A549 (cell line): ENCODE data around the gene XRCC4. TPM values are rescaled to one million over a fixed set of nuclear protein-coding genes. Genes with fewer than 3 reads are reported as not detected.
A peak's percentile ranks its signal among the peaks of the same experiment; 100 is the strongest.

Experiments
- ATAC-seq, 2 experiments: fragments of 200-7000 bp in 1 of 2; fragments of >200 bp in 1 of 2; cut with Nextera tagmentation in 1 of 2; cut with Tn5 transposase in 1 of 2; 3 replicates each; pipeline versions ENCODE4 v1.8.0 to v1.9.1; 2018 to 2020; ENCODE audit warnings: mild to moderate bottlenecking in 1 of 2, moderate library complexity in 1 of 2
- CTCF ChIA-PET: fragments of 300-600 bp; sonication (Branson Sonifier 250); formaldehyde crosslinking; extraction: SDS; loops from one replicate; lab custom pipeline; 2021; ENCODE audit warnings: antibody characterized with exemption, inconsistent platforms; lab: Yijun Ruan, JAX
- POLR2A ChIA-PET: fragments of 350-600 bp; formaldehyde crosslinking; extraction: SDS; loops from one replicate; lab custom pipeline; 2021; ENCODE audit warnings: antibody characterized with exemption, inconsistent platforms; lab: Yijun Ruan, JAX
- DNase-seq, 2 experiments: peaks; one replicate each; pipeline versions ENCODE4 v3.0.0 to v3.0.0-alpha.2; 2011 to 2016; ENCODE audit warnings: low read depth in 1 of 2, low spot score in 1 of 2
- FAIRE-seq: peaks from 2 replicates; lab custom pipeline; 2011; peaks lifted over from hg19 to GRCh38; lab: Jason Lieb, UNC
- H3K27ac ChIP-seq, 2 experiments: fragments of >200 bp; sonication (Bioruptor Twin); formaldehyde crosslinking; 3 replicates each; pipeline ENCODE4 v1.5.1; 2016 to 2017
- H3K4me1 ChIP-seq: fragments of >200 bp; sonication (Bioruptor Twin); formaldehyde crosslinking; 3 replicates; pipeline ENCODE4 v1.6.1; 2016
- H3K4me2 ChIP-seq: fragments of >200 bp; sonication (Bioruptor Twin); formaldehyde crosslinking; 3 replicates; pipeline ENCODE4 v1.6.1; 2016
- H3K4me3 ChIP-seq: fragments of >200 bp; sonication (Bioruptor Twin); formaldehyde crosslinking; 3 replicates; pipeline ENCODE4 v1.5.1; 2016
- H3K9me3 ChIP-seq: fragments of >200 bp; sonication (Bioruptor Twin); formaldehyde crosslinking; 3 replicates; pipeline ENCODE4 v1.6.1; 2016
- BHLHE40 ChIP-seq: IDR thresholded peaks from 2 replicates; pipeline ENCODE4 v1.6.1; 2012; ENCODE audit warnings: low read depth, low read length, inconsistent platforms
- CBX2 ChIP-seq: fragments of 200-600 bp; sonication (generic); IDR thresholded peaks from 2 replicates; pipeline ENCODE4 v1.6.1; 2016; ENCODE audit warnings: low read depth, mild to moderate bottlenecking, borderline replicate concordance
- CHD4 ChIP-seq: fragments of 200-600 bp; sonication (generic); IDR thresholded peaks from 2 replicates; pipeline ENCODE4 v1.6.1; 2016; ENCODE audit warnings: antibody characterized with exemption, mild to moderate bottlenecking, borderline replicate concordance
- E2F6 ChIP-seq: IDR thresholded peaks from 2 replicates; pipeline ENCODE4 v1.6.1; 2012; ENCODE audit warnings: low read depth, borderline replicate concordance
- EHF ChIP-seq: fragments of 250-450 bp; sonication (Bioruptor Pico); IDR thresholded peaks from 2 replicates; pipeline ENCODE4 v1.5.0; 2020; ENCODE audit warnings: mild to moderate bottlenecking
- EHMT2 ChIP-seq: fragments of 200-600 bp; sonication (generic); IDR thresholded peaks from 2 replicates; pipeline ENCODE4 v1.6.1; 2016; ENCODE audit warnings: antibody characterized with exemption, low read depth, mild to moderate bottlenecking, moderate library complexity
- EP300 ChIP-seq, 2 experiments: fragments of >200 bp; sonication (Bioruptor Twin); formaldehyde crosslinking; IDR thresholded peaks; 2 replicates in 1 of 2; 3 replicates in 1 of 2; pipeline ENCODE4 v1.6.1; 2016 to 2017
- FOSB ChIP-seq: fragments of 250-450 bp; sonication (Bioruptor Pico); IDR thresholded peaks from 2 replicates; pipeline ENCODE4 v1.5.0; 2020; ENCODE audit warnings: mild to moderate bottlenecking, moderate library complexity
- FOSL2 ChIP-seq, 2 experiments: fragments of 450-650 bp in 1 of 2; fragments of >200 bp in 1 of 2; sonication (Bioruptor Twin) in 1 of 2; formaldehyde crosslinking; IDR thresholded peaks; 2 replicates each; pipeline versions ENCODE4 v1.5.0 to v1.6.1; 2016 to 2020; ENCODE audit warnings: mild to moderate bottlenecking in 1 of 2, moderate library complexity in 1 of 2
- HOXB13 ChIP-seq: fragments of 250-450 bp; sonication (Bioruptor Pico); IDR thresholded peaks from 2 replicates; pipeline ENCODE4 v1.5.0; 2020; ENCODE audit warnings: low read depth, mild to moderate bottlenecking, moderate library complexity
- HOXB5 ChIP-seq: fragments of 250-450 bp; sonication (Bioruptor Pico); IDR thresholded peaks from 2 replicates; pipeline ENCODE4 v1.5.0; 2020; ENCODE audit warnings: mild to moderate bottlenecking, moderate library complexity
- KDM1A ChIP-seq: fragments of 200-600 bp; sonication (generic); IDR thresholded peaks from 2 replicates; pipeline ENCODE4 v1.6.1; 2016; ENCODE audit warnings: low read depth, mild to moderate bottlenecking
- MAX ChIP-seq: IDR thresholded peaks from 2 replicates; pipeline ENCODE4 v1.6.1; 2012
- MYC ChIP-seq: IDR thresholded peaks from 2 replicates; pipeline ENCODE4 v1.6.1; 2012; ENCODE audit warnings: mild to moderate bottlenecking, inconsistent platforms, low read length, improper control_type of control experiment, borderline replicate concordance
- PHF8 ChIP-seq: fragments of 200-600 bp; sonication (generic); IDR thresholded peaks from 2 replicates; pipeline ENCODE4 v1.6.1; 2016; ENCODE audit warnings: low read depth, mild to moderate bottlenecking, antibody characterized with exemption, moderate library complexity, borderline replicate concordance
- POLR2A ChIP-seq: IDR thresholded peaks from 2 replicates; pipeline ENCODE4 v1.6.1; 2012; ENCODE audit warnings: mild to moderate bottlenecking, low read length
- RAD21 ChIP-seq, 2 experiments: fragments of >200 bp in 1 of 2; sonication (Bioruptor Twin) in 1 of 2; formaldehyde crosslinking in 1 of 2; IDR thresholded peaks in 1 of 2; conservative IDR thresholded peaks in 1 of 2; 2 replicates in 1 of 2; 3 replicates in 1 of 2; pipeline ENCODE4 v1.6.1; 2012 to 2018; ENCODE audit warnings: inconsistent platforms in 1 of 2
- RFX5 ChIP-seq: fragments of 450-650 bp; IDR thresholded peaks from 2 replicates; pipeline ENCODE4 v1.7.1; 2014; ENCODE audit warnings: antibody characterized with exemption, mild to moderate bottlenecking, moderate library complexity
- SREBF2 ChIP-seq: fragments of 450-650 bp; IDR thresholded peaks from 2 replicates; pipeline ENCODE4 v1.6.1; 2014; ENCODE audit warnings: mild to moderate bottlenecking, moderate library complexity
- TP53 ChIP-seq: fragments of 250-450 bp; sonication (Bioruptor Pico); IDR thresholded peaks from 2 replicates; pipeline ENCODE4 v1.5.0; 2021; ENCODE audit warnings: mild to moderate bottlenecking, moderate library complexity
- whole genome bisulfite sequencing: methylation state at CpG from one replicate; pipeline ENCODE4 v1.1.6; 2017; ENCODE audit errors: missing lambda C conversion rate; 5-methylcytosine and 5-hydroxymethylcytosine counted together
- polyA plus RNA-seq, 4 experiments: library from polyadenylated mRNA; depleted of rRNA in 3 of 4; stranded (reverse); fragments of >200 nt; fragmentation: RNase III in 1 of 4; extraction: RNeasy Plus Mini Kit Qiagen cat#74134 plus additional on column Dnase treatment in 1 of 4; gene quantifications; 2 replicates in 3 of 4; 3 replicates in 1 of 4; pipeline ENCODE4 v1.2.3, GENCODE V29; 2011 to 2017
- TF ChIP-seq, protein P1 (sequence below): fragments of 250-450 bp; sonication (Bioruptor Pico); IDR thresholded peaks from 2 replicates; pipeline ENCODE4 v1.5.0; 2021; ENCODE audit warnings: mild to moderate bottlenecking, moderate library complexity, borderline replicate concordance
- TF ChIP-seq, protein P2 (sequence below): IDR thresholded peaks from 2 replicates; pipeline ENCODE4 v1.6.1; 2012

The XRCC4 gene
- polyA plus RNA-seq, 2 of the 4 experiments (the other 2 are of a cell fraction), result 14.3 to 14.8 TPM

DNA sequence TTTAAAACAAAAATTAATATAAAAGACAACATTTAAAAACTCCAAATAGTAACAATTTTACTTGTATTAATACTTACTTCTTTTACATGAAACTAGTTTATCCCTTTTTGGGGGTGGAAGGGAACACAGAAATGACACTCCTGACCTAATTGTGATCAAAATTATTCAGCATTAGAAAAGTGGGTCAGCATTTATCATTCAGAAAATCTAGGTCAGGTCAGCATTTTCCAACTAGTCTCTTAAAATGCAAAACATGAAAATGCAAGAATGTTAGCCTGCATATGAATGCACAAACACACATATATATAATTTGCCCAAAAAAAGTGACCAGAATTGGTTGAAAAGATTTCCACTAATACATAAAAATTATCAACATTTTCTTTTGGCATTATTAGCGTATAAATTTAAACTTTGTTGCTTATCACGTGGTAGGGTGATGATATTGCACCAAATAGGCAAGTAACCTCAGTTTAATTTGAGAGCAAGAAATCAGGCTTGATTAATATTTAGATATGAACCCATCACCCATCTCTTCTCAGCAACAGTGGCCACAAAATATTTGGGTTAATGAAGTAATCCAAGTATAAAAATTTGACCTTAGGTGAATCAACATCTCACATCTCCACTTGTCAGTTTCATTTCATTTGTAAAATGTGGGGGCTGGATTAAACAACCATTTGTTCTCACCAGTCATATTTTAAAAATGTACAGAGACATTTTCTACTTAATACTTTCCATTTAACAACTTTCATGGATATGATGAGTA is 5.9 kb upstream of the XRCC4 start:
- ATAC-seq (no peak), FAIRE-seq (no peak), DNase-seq (no peak)
- Histone ChIP-seq H3K4me2 (no peak overlapping the region), H3K4me1 (peaks cover 12% of the 10 kb centered on the region), H3K9me3 (no peaks in the 10 kb centered on the region), H3K4me3 (no peak overlapping the region), H3K27ac (no peak overlapping the region)
- WGBS, result 94% methylated on average over 2 of the region's 2 CpGs
- CTCF ChIA-PET, result no interaction called here
- no peak for TF ChIP-seq POLR2A
- no peak for TF ChIP-seq FOSB (CRISPR knock-in tag)
- no peak for TF ChIP-seq E2F6
- TF ChIP-seq EHF (CRISPR knock-in tag), result no peak
- TF ChIP-seq HOXB5, result no peak
- no peak for TF ChIP-seq KDM1A
- no peak for TF ChIP-seq PHF8
- no peak for TF ChIP-seq CBX2
- TF ChIP-seq FOSL2 (IDR thresholded peaks at IDR 0.05), result no peak
- no peak for TF ChIP-seq FOSL2 (CRISPR knock-in tag; IDR thresholded peaks at IDR 0.05)
- TF ChIP-seq HOXB13, result no peak
- TF ChIP-seq, protein P1, sequence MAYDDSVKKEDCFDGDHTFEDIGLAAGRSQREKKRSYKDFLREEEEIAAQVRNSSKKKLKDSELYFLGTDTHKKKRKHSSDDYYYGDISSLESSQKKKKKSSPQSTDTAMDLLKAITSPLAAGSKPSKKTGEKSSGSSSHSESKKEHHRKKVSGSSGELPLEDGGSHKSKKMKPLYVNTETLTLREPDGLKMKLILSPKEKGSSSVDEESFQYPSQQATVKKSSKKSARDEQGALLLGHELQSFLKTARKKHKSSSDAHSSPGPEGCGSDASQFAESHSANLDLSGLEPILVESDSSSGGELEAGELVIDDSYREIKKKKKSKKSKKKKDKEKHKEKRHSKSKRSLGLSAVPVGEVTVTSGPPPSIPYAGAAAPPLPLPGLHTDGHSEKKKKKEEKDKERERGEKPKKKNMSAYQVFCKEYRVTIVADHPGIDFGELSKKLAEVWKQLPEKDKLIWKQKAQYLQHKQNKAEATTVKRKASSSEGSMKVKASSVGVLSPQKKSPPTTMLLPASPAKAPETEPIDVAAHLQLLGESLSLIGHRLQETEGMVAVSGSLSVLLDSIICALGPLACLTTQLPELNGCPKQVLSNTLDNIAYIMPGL (CRISPR knock-in tag), result no peak
- POLR2A ChIA-PET, result no interaction called here

DNA sequence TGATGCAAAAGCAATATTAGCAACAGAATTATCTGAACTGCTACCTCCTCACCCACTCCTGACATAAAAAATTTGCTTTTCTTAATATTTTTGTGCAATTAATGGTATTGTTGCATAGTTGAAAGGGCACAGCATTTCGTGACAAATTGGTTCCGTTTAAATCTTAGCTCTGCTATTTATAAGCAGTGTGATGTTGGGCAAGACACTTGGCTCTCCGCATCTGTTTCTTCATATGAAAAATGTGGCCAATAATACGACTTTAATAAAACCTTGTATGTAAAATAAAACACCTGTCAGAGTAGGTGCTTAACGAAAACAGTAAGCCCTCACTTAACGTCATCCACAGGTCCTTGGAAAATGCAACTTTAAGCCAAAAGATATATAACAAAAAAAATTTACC is 4.4 kb upstream of the XRCC4 start:
- H3K4me2 ChIP-seq, result no peak overlapping the region
- DNase-seq (no peak), ATAC-seq (no peak)
- CTCF ChIA-PET, result no interaction called here
- POLR2A ChIA-PET, result no interaction called here
- TF ChIP-seq EHF (CRISPR knock-in tag) (no peak), FOSB (CRISPR knock-in tag) (no peak), EP300 (IDR thresholded peaks at IDR 0.05) (no peak)
- TF ChIP-seq, all 56 proteins: peak for 0
- WGBS, result 95% methylated on average over 6 of the region's 6 CpGs
- Histone ChIP-seq H3K27ac (no peak overlapping the region), H3K9me3 (no peaks in the 10 kb centered on the region), H3K4me3 (no peak overlapping the region), H3K4me1 (peaks cover 6% of the 10 kb centered on the region; the same call in 2 of the 3 replicates)
- no peak for FAIRE-seq

GRCh38 chr5:83077662-83078261 is 415 bp downstream of the XRCC4 start:
- TF ChIP-seq MAX (no peak), SREBF2 (no peak), HOXB13 (no peak), TP53 (no peak), EHMT2 (no peak), RFX5 (0 out of 2 replicates have a peak, but pooled peaks have one; percentile 6), EHF (CRISPR knock-in tag) (no peak), BHLHE40 (no peak), E2F6 (no peak), EP300 (IDR thresholded peaks at IDR 0.05) (no peak), MYC (no peak), PHF8 (peak; percentile 32), RAD21 (conservative IDR thresholded peaks at IDR 0.05 in 1 of 2, IDR thresholded peaks at IDR 0.05 in 1 of 2) (peak in 1 of 2 experiments; percentile 1; a peak in 1 of 5 replicates), CHD4 (no peak)
- TF ChIP-seq, protein P2, sequence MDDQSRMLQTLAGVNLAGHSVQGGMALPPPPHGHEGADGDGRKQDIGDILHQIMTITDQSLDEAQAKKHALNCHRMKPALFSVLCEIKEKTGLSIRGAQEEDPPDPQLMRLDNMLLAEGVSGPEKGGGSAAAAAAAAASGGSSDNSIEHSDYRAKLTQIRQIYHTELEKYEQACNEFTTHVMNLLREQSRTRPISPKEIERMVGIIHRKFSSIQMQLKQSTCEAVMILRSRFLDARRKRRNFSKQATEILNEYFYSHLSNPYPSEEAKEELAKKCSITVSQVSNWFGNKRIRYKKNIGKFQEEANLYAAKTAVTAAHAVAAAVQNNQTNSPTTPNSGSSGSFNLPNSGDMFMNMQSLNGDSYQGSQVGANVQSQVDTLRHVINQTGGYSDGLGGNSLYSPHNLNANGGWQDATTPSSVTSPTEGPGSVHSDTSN, result no peak
- no peaks in the 10 kb centered on the region for H3K9me3 ChIP-seq
- peak overlapping the region; percentile 70 for H3K4me3 ChIP-seq
- ATAC-seq (peak; percentile 27 to 41; a peak in 5 of 6 replicates), FAIRE-seq (no peak), DNase-seq (no peak)
- peak overlapping the region; percentile 81 to 95 for H3K27ac ChIP-seq
- H3K4me1 ChIP-seq, result peaks cover 12% of the 10 kb centered on the region; the same call in 2 of the 3 replicates
- WGBS, result 3% methylated on average over 14 of the region's 14 CpGs
- CTCF ChIA-PET, result interaction anchor here (1.2 kb wide), 1 partner anchor 13 kb away, joined by 3 read pairs; no protein-coding TSS in a partner anchor
- H3K4me2 ChIP-seq, result peak overlapping the region; percentile 92
- POLR2A ChIA-PET, result interaction anchor here (0.6 to 1.9 kb wide), 16 partner anchors 8 to 721 kb away, joined by 3 to 11 read pairs (median 3); partner anchors contain the start of gene VCAN
